ENCODE data around the gene IRX2. TPM values are rescaled to one million over a fixed set of nuclear protein-coding genes. Genes with fewer than 3 reads are reported as not detected.

The IRX2 gene
- total RNA-seq, 4 donors from 2014 or later, result 2.2 to 4.3 (median 3.2) TPM

- no peak for TF ChIP-seq CTCF (IDR thresholded peaks at IDR 0.05; ENCODE audit: low read depth)
Observed at GRCh38 chr5:2711446-2712425, 39.7 kb downstream of the IRX2 start.

- no peak for TF ChIP-seq CTCF (IDR thresholded peaks at IDR 0.05; ENCODE audit: low read depth)
Observed at GRCh38 chr5:2710910-2711309, 40.6 kb downstream of the IRX2 start.

GRCh38 chr5:2709976-2710689 lies 41.3 kb downstream of the IRX2 start:
- no peak for TF ChIP-seq CTCF (IDR thresholded peaks at IDR 0.05; ENCODE audit: low read depth)

- no peak for TF ChIP-seq CTCF (IDR thresholded peaks at IDR 0.05; ENCODE audit: low read depth)
Observed at GRCh38 chr5:2708751-2709150, 42.7 kb downstream of the IRX2 start.

- TF ChIP-seq CTCF (IDR thresholded peaks at IDR 0.05; ENCODE audit: low read depth), result no peak
Observed at GRCh38 chr5:2708132-2708531, 43.3 kb downstream of the IRX2 start.

GRCh38 chr5:2705861-2706260 lies 45.6 kb downstream of the IRX2 start:
- TF ChIP-seq CTCF (IDR thresholded peaks at IDR 0.05; ENCODE audit: low read depth), result no peak

Data from subcutaneous adipose tissue (tissue), 4 donors.